ENCODE data around the gene CDCP2.

The CDCP2 gene

GRCh38 chr1:54127594-54128300 is 25.1 kb downstream of the CDCP2 start:
- TF ChIP-seq SPI1 (IDR thresholded peaks at IDR 0.05; ENCODE audit: borderline replicate concordance, low read depth) (no peak), POLR2AphosphoS5 (IDR thresholded peaks at IDR 0.05; ENCODE audit: low read depth) (no peak), GABPA (IDR thresholded peaks at IDR 0.05; ENCODE audit: low read depth) (no peak), CTCF (IDR thresholded peaks at IDR 0.05; ENCODE audit: insufficient read depth, low read length) (no peak)
- TF ChIP-seq, protein P1, sequence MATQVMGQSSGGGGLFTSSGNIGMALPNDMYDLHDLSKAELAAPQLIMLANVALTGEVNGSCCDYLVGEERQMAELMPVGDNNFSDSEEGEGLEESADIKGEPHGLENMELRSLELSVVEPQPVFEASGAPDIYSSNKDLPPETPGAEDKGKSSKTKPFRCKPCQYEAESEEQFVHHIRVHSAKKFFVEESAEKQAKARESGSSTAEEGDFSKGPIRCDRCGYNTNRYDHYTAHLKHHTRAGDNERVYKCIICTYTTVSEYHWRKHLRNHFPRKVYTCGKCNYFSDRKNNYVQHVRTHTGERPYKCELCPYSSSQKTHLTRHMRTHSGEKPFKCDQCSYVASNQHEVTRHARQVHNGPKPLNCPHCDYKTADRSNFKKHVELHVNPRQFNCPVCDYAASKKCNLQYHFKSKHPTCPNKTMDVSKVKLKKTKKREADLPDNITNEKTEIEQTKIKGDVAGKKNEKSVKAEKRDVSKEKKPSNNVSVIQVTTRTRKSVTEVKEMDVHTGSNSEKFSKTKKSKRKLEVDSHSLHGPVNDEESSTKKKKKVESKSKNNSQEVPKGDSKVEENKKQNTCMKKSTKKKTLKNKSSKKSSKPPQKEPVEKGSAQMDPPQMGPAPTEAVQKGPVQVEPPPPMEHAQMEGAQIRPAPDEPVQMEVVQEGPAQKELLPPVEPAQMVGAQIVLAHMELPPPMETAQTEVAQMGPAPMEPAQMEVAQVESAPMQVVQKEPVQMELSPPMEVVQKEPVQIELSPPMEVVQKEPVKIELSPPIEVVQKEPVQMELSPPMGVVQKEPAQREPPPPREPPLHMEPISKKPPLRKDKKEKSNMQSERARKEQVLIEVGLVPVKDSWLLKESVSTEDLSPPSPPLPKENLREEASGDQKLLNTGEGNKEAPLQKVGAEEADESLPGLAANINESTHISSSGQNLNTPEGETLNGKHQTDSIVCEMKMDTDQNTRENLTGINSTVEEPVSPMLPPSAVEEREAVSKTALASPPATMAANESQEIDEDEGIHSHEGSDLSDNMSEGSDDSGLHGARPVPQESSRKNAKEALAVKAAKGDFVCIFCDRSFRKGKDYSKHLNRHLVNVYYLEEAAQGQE (IDR thresholded peaks at IDR 0.05; ENCODE audit: insufficient replicate concordance, low read depth) = no peak
- no peaks in the 10 kb centered on the region for H3K27me3 ChIP-seq (ENCODE audit: insufficient read depth, poor library complexity, severe bottlenecking)
- H3K27ac ChIP-seq (replicated peaks) = no peak overlapping the region
- no peak overlapping the region for H3K4me3 ChIP-seq (replicated peaks; ENCODE audit: insufficient read depth, low read length)
- DNase-seq (ENCODE audit: low read depth in 1 of 2, low spot score in 1 of 2) = no peak

DNA sequence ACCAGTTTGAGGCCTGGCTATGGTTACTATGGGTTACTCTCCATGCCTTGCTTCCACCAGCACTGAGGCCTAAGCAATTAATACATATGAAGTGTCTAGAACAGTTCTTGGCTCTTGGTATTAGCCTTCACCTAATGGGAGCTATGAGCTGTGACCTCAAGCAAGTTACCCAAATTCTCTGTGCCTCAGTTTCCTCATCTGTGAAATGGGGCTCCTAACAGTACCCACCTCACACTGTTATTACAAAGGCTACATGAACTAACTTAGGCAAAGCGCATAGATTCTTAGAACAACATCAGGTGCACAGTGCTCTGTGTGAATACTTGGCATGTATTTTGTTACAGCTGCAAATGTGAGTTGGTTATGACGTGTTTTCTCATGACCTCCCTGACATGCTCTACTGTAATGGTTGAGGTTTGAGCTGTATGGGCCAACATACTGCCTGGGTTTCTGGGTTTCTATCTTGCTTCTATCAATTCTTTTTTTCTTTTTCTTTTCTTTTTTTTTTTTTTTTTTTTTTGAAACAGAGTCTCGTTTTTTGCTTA is 26.5 kb downstream of the CDCP2 start:
- Histone ChIP-seq H3K27ac (replicated peaks) (no peak overlapping the region), H3K4me3 (replicated peaks; ENCODE audit: insufficient read depth, low read length) (no peak overlapping the region), H3K27me3 (ENCODE audit: insufficient read depth, poor library complexity, severe bottlenecking) (no peaks in the 10 kb centered on the region)
- no peak for DNase-seq (ENCODE audit: low read depth in 1 of 2, low spot score in 1 of 2)
- TF ChIP-seq SPI1 (IDR thresholded peaks at IDR 0.05; ENCODE audit: borderline replicate concordance, low read depth) (no peak), POLR2AphosphoS5 (IDR thresholded peaks at IDR 0.05; ENCODE audit: low read depth) (no peak), GABPA (IDR thresholded peaks at IDR 0.05; ENCODE audit: low read depth) (no peak), CTCF (IDR thresholded peaks at IDR 0.05; ENCODE audit: insufficient read depth, low read length) (no peak)
- TF ChIP-seq, protein P1 (IDR thresholded peaks at IDR 0.05; ENCODE audit: insufficient replicate concordance, low read depth) = no peak

GRCh38 chr1:54125386-54126070 is 27.3 kb downstream of the CDCP2 start:
- Histone ChIP-seq H3K27ac (replicated peaks) (no peak overlapping the region), H3K4me3 (replicated peaks; ENCODE audit: insufficient read depth, low read length) (no peak overlapping the region), H3K27me3 (ENCODE audit: insufficient read depth, poor library complexity, severe bottlenecking) (no peaks in the 10 kb centered on the region)
- DNase-seq (ENCODE audit: low read depth in 1 of 2, low spot score in 1 of 2) = no peak
- TF ChIP-seq POLR2AphosphoS5 (IDR thresholded peaks at IDR 0.05; ENCODE audit: low read depth) (no peak), SPI1 (IDR thresholded peaks at IDR 0.05; ENCODE audit: borderline replicate concordance, low read depth) (no peak), CTCF (IDR thresholded peaks at IDR 0.05; ENCODE audit: insufficient read depth, low read length) (no peak), GABPA (IDR thresholded peaks at IDR 0.05; ENCODE audit: low read depth) (no peak)
- TF ChIP-seq, protein P1 (IDR thresholded peaks at IDR 0.05; ENCODE audit: insufficient replicate concordance, low read depth) = no peak
